ENCODE data around the gene SNAI3. TPM values are rescaled to one million over a fixed set of nuclear protein-coding genes. Genes with fewer than 3 reads are reported as not detected.

The SNAI3 gene
- total RNA-seq, 1 donor from 2014 or later, result 0.29 TPM

- DNase-seq (ENCODE audit: low spot score in 2 of 2, unreplicated experiment in 2 of 2), result no peak
- no peaks in the 10 kb centered on the region for H3K9me3 Mint-ChIP-seq
- peaks cover 3% of the 10 kb centered on the region for H3K36me3 Mint-ChIP-seq
- peaks cover 3% of the 10 kb centered on the region for H3K4me1 Mint-ChIP-seq
- H3K27me3 Mint-ChIP-seq (ENCODE audit: low read depth), result peaks cover 48% of the 10 kb centered on the region
- no peak for TF ChIP-seq CTCF (IDR thresholded peaks at IDR 0.05; ENCODE audit: unreplicated experiment)
- H3K4me3 Mint-ChIP-seq, result peak overlapping the region; percentile 50
- no peak overlapping the region for H3K27ac Mint-ChIP-seq
Measured at GRCh38 chr16:88634994-88635670, 51.2 kb downstream of the SNAI3 start.

- TF ChIP-seq CTCF (IDR thresholded peaks at IDR 0.05; ENCODE audit: unreplicated experiment), result no peak
- Mint-ChIP-seq H3K9me3 (no peaks in the 10 kb centered on the region), H3K27me3 (ENCODE audit: low read depth) (peaks cover 43% of the 10 kb centered on the region), H3K4me3 (peak overlapping the region; percentile 60), H3K4me1 (peaks cover 3% of the 10 kb centered on the region), H3K27ac (no peak overlapping the region), H3K36me3 (peaks cover 5% of the 10 kb centered on the region)
- peak in 1 of 2 experiments; percentile 60 for DNase-seq (ENCODE audit: low spot score in 2 of 2, unreplicated experiment in 2 of 2)
Measured at GRCh38 chr16:88634141-88634993, 51.9 kb downstream of the SNAI3 start.

GRCh38 chr16:88633684-88634140 is 52.6 kb downstream of the SNAI3 start:
- no peak overlapping the region for H3K27ac Mint-ChIP-seq
- peaks cover 37% of the 10 kb centered on the region for H3K27me3 Mint-ChIP-seq (ENCODE audit: low read depth)
- H3K36me3 Mint-ChIP-seq, result peaks cover 5% of the 10 kb centered on the region
- peak overlapping the region; percentile 26 for H3K4me3 Mint-ChIP-seq
- peaks cover 3% of the 10 kb centered on the region for H3K4me1 Mint-ChIP-seq
- DNase-seq (ENCODE audit: low spot score in 2 of 2, unreplicated experiment in 2 of 2), result no peak
- no peak for TF ChIP-seq CTCF (IDR thresholded peaks at IDR 0.05; ENCODE audit: unreplicated experiment)
- H3K9me3 Mint-ChIP-seq, result no peaks in the 10 kb centered on the region

- DNase-seq (ENCODE audit: low spot score in 2 of 2, unreplicated experiment in 2 of 2), result no peak
- peaks cover 26% of the 10 kb centered on the region for H3K27me3 Mint-ChIP-seq (ENCODE audit: low read depth)
- no peaks in the 10 kb centered on the region for H3K9me3 Mint-ChIP-seq
- no peak for TF ChIP-seq CTCF (IDR thresholded peaks at IDR 0.05; ENCODE audit: unreplicated experiment)
- H3K36me3 Mint-ChIP-seq, result peaks cover 7% of the 10 kb centered on the region
- no peak overlapping the region for H3K4me3 Mint-ChIP-seq
- H3K27ac Mint-ChIP-seq, result no peak overlapping the region
- H3K4me1 Mint-ChIP-seq, result peaks cover 3% of the 10 kb centered on the region
Measured at GRCh38 chr16:88632587-88632930, 53.7 kb downstream of the SNAI3 start.

- Mint-ChIP-seq H3K4me3 (no peak overlapping the region), H3K27me3 (ENCODE audit: low read depth) (peaks cover 21% of the 10 kb centered on the region), H3K27ac (no peak overlapping the region), H3K36me3 (peaks cover 10% of the 10 kb centered on the region), H3K4me1 (peaks cover 3% of the 10 kb centered on the region), H3K9me3 (no peaks in the 10 kb centered on the region)
- no peak for DNase-seq (ENCODE audit: low spot score in 2 of 2, unreplicated experiment in 2 of 2)
- TF ChIP-seq CTCF (IDR thresholded peaks at IDR 0.05; ENCODE audit: unreplicated experiment), result no peak
Measured at GRCh38 chr16:88631920-88632586, 54.3 kb downstream of the SNAI3 start.

Measured in mesothelial cell of epicardium (in vitro differentiated cells).